OCI-LY7 (cell line): ENCODE results near the gene MAS1L.

Source experiments
- CTCF ChIP-seq: fragments of 200-600 bp; sonication (generic); conservative IDR thresholded peaks from 2 replicates; pipeline ENCODE4 v1.5.1; 2014; ENCODE audit warnings: mild to moderate bottlenecking, antibody characterized with exemption, low read length, moderate library complexity, mixed read lengths
- EZH2phosphoT487 ChIP-seq: fragments of 200-600 bp; sonication (generic); IDR thresholded peaks from 2 replicates; pipeline ENCODE4 v1.6.1; 2018; ENCODE audit warnings: low read depth, borderline replicate concordance, mild to moderate bottlenecking, mixed run types, antibody characterized with exemption, low read length, moderate library complexity, mixed read lengths

- TF ChIP-seq CTCF, result no peak
- no peak for TF ChIP-seq EZH2phosphoT487
These were observed 22.0 kb upstream of the MAS1L start for GRCh38 chr6:29509711-29510110.
